ENCODE data around the gene ANK3. TPM values are rescaled to one million over a fixed set of nuclear protein-coding genes. Genes with fewer than 3 reads are reported as not detected.

The ANK3 gene
- total RNA-seq, 2 donors from 2014 or later = 189 to 198 TPM

DNA sequence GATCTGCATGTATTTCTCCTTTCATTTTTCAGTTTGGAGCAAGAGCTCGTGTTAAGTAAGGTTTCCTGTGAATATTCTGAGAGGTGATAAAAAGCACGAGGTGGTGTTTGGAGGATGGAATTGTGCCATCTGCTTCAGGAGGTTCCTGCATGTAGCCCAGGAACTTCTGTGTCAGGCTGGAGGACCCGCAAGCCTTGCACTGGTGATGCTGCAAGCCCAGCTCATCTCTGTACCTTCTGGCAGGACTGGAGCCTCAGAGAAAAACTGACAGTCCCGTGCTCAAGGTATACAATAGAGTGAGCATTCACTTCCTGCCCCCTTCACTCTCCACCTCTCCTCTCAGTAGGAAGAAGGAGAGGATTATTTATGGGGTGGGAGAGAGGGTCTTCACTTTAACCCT is 242.7 kb downstream of the ANK3 start:
- DNase-seq (ENCODE audit: low spot score) = no peak
- Histone ChIP-seq H3K4me1 (peaks cover 0 to 26% of the 10 kb centered on the region in 2 donors), H3K27me3 (no peaks in the 10 kb centered on the region), H3K9me3 (no peaks in the 10 kb centered on the region), H3K27ac (peak overlapping the region; percentile 23 to 66), H3K4me3 (no peak overlapping the region), H3K36me3 (peaks cover 9% of the 10 kb centered on the region)
- TF ChIP-seq, protein P1, sequence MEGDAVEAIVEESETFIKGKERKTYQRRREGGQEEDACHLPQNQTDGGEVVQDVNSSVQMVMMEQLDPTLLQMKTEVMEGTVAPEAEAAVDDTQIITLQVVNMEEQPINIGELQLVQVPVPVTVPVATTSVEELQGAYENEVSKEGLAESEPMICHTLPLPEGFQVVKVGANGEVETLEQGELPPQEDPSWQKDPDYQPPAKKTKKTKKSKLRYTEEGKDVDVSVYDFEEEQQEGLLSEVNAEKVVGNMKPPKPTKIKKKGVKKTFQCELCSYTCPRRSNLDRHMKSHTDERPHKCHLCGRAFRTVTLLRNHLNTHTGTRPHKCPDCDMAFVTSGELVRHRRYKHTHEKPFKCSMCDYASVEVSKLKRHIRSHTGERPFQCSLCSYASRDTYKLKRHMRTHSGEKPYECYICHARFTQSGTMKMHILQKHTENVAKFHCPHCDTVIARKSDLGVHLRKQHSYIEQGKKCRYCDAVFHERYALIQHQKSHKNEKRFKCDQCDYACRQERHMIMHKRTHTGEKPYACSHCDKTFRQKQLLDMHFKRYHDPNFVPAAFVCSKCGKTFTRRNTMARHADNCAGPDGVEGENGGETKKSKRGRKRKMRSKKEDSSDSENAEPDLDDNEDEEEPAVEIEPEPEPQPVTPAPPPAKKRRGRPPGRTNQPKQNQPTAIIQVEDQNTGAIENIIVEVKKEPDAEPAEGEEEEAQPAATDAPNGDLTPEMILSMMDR (IDR thresholded peaks at IDR 0.05) = no peak

DNA sequence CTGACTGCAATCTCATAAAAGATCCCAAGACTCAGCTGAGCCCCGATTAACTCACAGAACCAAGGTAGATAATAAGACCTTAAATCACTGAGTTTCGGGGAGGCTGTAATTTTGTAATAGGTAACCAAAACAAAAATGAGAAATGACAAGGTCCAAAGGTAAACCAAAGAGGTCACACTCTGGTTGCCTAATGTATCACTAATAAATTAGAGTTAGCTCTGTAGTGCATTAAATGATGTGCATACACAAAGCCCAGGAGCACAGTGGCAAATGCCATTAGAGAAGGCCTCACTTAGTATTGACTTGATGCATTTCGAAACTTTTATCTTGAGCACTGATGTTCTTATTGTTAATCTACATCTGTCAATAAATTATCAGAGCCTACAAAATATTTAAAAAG is 245.6 kb downstream of the ANK3 start:
- TF ChIP-seq, protein P1 (IDR thresholded peaks at IDR 0.05) = no peak
- peak overlapping the region in 1 of 2 donors; percentile 1 for H3K27ac ChIP-seq
- H3K4me1 ChIP-seq = peaks cover 0 to 44% of the 10 kb centered on the region in 2 donors
- H3K27me3 ChIP-seq = no peaks in the 10 kb centered on the region
- no peak for DNase-seq (ENCODE audit: low spot score)
- H3K4me3 ChIP-seq = no peak overlapping the region
- H3K36me3 ChIP-seq = peaks cover 9% of the 10 kb centered on the region
- H3K9me3 ChIP-seq = no peaks in the 10 kb centered on the region

DNA sequence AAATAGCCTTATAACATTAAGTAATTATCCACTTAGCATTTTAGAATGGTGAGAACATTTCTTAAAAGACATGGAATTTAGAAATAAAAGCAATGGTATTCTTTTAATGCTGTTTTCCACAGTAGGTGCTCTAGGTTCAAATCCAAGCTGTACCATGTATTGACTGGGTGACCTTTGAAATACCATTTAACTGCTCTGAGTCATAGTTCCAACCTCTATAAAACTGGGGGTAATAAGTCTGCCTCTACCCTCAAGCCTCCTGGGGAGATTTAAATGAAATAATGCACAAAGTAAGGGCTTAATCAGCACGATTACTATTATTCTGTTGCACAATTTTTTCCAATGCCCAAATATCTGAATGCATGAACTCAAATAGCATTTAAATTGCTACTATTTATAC is 246.9 kb downstream of the ANK3 start:
- no peak overlapping the region for H3K4me3 ChIP-seq
- H3K36me3 ChIP-seq = peaks cover 9% of the 10 kb centered on the region
- H3K9me3 ChIP-seq = no peaks in the 10 kb centered on the region
- TF ChIP-seq, protein P1 (IDR thresholded peaks at IDR 0.05) = no peak
- H3K27me3 ChIP-seq = no peaks in the 10 kb centered on the region
- H3K27ac ChIP-seq = peak overlapping the region; percentile 73 to 91
- peaks cover 0 to 34% of the 10 kb centered on the region in 2 donors for H3K4me1 ChIP-seq
- DNase-seq (ENCODE audit: low spot score) = no peak

DNA sequence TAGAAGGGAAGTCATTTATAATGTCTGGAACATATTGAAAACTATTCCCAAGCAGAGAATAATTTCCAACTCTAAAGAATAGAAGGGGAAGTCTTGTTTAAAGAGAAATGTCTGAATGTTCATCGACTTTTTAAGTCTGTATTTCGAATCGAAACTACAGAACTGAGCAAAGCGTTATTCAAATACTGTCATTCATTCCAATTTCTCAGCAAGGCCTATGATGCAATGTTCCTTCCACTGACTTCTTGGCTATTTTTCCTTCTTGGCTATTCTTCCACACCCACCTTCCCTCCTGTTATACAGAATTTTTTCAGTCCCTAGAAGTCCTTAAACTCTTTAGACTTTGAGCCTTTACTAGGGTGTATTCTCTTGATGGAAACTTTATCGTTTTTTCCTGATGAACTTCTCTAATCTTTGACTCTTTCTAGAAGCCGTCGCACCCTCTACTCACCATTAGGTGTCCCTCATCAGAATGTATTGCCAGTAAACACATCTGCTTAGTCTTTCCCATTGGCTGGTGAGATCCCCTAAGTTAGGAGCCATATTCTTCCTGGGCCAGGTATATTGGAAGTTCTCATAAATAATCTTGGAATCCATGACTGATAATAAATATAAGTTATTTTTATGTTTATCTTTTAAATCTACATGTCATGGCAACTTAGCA is 247.6 kb downstream of the ANK3 start:
- Histone ChIP-seq H3K4me1 (peaks cover 0 to 26% of the 10 kb centered on the region in 2 donors), H3K4me3 (no peak overlapping the region), H3K27ac (peak overlapping the region; percentile 73 to 91), H3K27me3 (no peaks in the 10 kb centered on the region), H3K9me3 (no peaks in the 10 kb centered on the region), H3K36me3 (peaks cover 9% of the 10 kb centered on the region)
- TF ChIP-seq, protein P1 (IDR thresholded peaks at IDR 0.05) = no peak
- DNase-seq (ENCODE audit: low spot score) = no peak

DNA sequence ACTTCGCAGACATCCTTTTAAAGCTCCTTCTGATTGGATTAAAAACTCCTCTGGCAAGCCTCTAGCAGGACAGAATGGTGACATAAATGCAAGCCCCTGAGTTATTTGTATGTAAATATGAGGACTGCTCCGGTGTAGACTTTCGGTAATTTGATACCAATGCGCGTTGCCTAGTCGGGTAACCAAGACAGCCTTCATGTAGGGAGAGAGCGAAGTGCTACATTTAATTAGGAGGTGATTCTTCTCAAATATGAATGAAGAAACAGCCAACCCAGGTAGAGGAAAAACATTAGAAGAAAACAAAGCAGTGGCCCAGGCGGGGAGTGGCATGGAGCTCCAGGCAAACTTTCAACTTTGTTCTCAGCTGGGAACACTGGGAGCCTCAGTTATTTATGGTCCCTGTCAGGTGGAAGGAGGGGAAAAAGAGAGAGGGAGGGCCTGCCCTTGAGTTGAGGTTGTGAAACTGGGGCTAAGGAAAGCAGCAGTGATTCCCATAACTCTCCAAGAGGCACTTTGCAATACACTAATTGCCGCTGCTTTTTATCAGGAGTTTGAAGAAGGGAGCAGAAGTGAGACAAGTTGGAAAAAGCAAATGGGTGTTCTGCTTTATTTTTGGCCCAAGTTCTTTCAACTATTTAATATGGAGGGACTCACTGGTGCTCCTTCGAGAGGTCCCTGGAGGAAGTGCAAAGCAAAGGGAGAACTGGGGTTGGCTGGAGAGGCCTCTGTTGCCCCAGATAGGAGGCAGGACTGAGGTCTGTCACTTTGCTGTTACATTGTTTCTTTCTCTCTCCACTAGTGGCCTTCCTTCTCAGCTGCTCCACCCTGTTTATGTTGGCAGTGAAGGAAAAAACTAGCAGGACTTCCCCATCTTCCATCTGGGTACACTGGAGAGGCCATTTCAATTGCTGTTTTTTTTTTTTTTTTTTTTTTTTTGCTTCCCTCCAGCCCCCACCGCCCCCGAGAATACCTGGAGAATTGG is 248.7 kb downstream of the ANK3 start:
- Histone ChIP-seq H3K9me3 (no peaks in the 10 kb centered on the region), H3K27ac (peak overlapping the region; percentile 73 to 91), H3K4me3 (peak overlapping the region; percentile 22 to 31), H3K4me1 (peaks cover 0 to 23% of the 10 kb centered on the region in 2 donors), H3K36me3 (peaks cover 8% of the 10 kb centered on the region), H3K27me3 (no peaks in the 10 kb centered on the region)
- no peak for DNase-seq (ENCODE audit: low spot score)
- TF ChIP-seq, protein P1 (IDR thresholded peaks at IDR 0.05) = no peak
